SK-N-SH (cell line): ENCODE data around the gene GRPEL2. TPM values are rescaled to one million over a fixed set of nuclear protein-coding genes. Genes with fewer than 3 reads are reported as not detected.

Source experiments
- CTCF ChIA-PET: fragments of 300-600, 350-600 bp; formaldehyde crosslinking; extraction: SDS; loops from one replicate; lab custom pipeline; 2021; lab: Yijun Ruan, JAX
- POLR2A ChIA-PET: fragments of 350-600 bp; sonication (Branson Sonifier 250); formaldehyde crosslinking; extraction: SDS; loops from one replicate; lab custom pipeline; 2020; ENCODE audit warnings: antibody characterized with exemption, inconsistent platforms; lab: Yijun Ruan, JAX
- DNase-seq: peaks from one replicate; pipeline ENCODE4 v3.0.0; 2012
- H2AFZ ChIP-seq: fragments of 200-600 bp; sonication (generic); 2 replicates; pipeline ENCODE4 v1.8.1; 2016; ENCODE audit warnings: antibody characterized with exemption, mild to moderate bottlenecking, low read depth
- H3F3A ChIP-seq: fragments of 200-600 bp; sonication (generic); replicated peaks from 2 replicates; pipeline ENCODE3; 2016; ENCODE audit warnings: antibody characterized with exemption, mild to moderate bottlenecking; ENCODE audit not compliant: insufficient read depth
- H3K27ac ChIP-seq, 2 experiments: fragments of 200-500 bp in 1 of 2; fragments of 200-600 bp in 1 of 2; sonication (Bioruptor generic) in 1 of 2; sonication (generic), shearing (Covaris generic) in 1 of 2; 2 replicates each; pipeline versions ENCODE4 v1.5.1 to v1.6.1; 2014 to 2016; ENCODE audit warnings: low read depth in 2 of 2, inconsistent platforms in 1 of 2, low read length in 1 of 2, mild to moderate bottlenecking in 1 of 2, mixed read lengths in 1 of 2
- H3K27me3 ChIP-seq: fragments of 200-600 bp; sonication (generic), shearing (Covaris generic); 2 replicates; pipeline ENCODE4 v1.6.1; 2016; ENCODE audit warnings: mixed run types; ENCODE audit not compliant: insufficient read depth
- H3K36me3 ChIP-seq, 2 experiments: fragments of 200-500 bp in 1 of 2; fragments of 200-600 bp in 1 of 2; sonication (Bioruptor generic) in 1 of 2; sonication (generic) in 1 of 2; replicated peaks in 1 of 2; 2 replicates each; pipeline versions ENCODE3 to v1.5.1; 2014 to 2016; ENCODE audit warnings: low read length in 1 of 2, mild to moderate bottlenecking in 1 of 2; ENCODE audit not compliant: insufficient read depth in 2 of 2, control insufficient read depth in 1 of 2
- H3K4me1 ChIP-seq, 2 experiments: fragments of 200-500 bp in 1 of 2; fragments of 200-600 bp in 1 of 2; sonication (Bioruptor generic) in 1 of 2; sonication (generic), shearing (Covaris generic) in 1 of 2; 2 replicates each; pipeline versions ENCODE4 v1.5.1 to v1.6.1; 2014 to 2016; ENCODE audit warnings: low read depth in 1 of 2, low read length in 1 of 2, mixed run types in 1 of 2; ENCODE audit not compliant: insufficient read depth in 2 of 2, control insufficient read depth in 1 of 2
- H3K4me2 ChIP-seq: fragments of 200-600 bp; sonication (generic), shearing (Covaris generic); 2 replicates; pipeline ENCODE4 v1.6.1; 2017; ENCODE audit warnings: mixed run types
- H3K4me3 ChIP-seq, 2 experiments: fragments of 200-500 bp in 1 of 2; fragments of 200-600 bp in 1 of 2; sonication (Bioruptor generic) in 1 of 2; sonication (generic), shearing (Covaris generic) in 1 of 2; 2 replicates each; pipeline versions ENCODE4 v1.5.1 to v1.8.1; 2014 to 2016; ENCODE audit warnings: low read depth in 2 of 2, inconsistent platforms in 1 of 2, low read length in 1 of 2, mild to moderate bottlenecking in 1 of 2, mixed read lengths in 1 of 2, moderate library complexity in 1 of 2
- H3K79me2 ChIP-seq: fragments of 200-600 bp; sonication (generic); 2 replicates; pipeline ENCODE4 v1.8.1; 2017; ENCODE audit warnings: mild to moderate bottlenecking; ENCODE audit not compliant: insufficient read depth
- H3K9ac ChIP-seq: fragments of 200-600 bp; sonication (generic); 2 replicates; pipeline ENCODE4 v1.6.1; 2017; ENCODE audit warnings: mixed run types
- H3K9me2 ChIP-seq: fragments of 200-600 bp; sonication (generic); 2 replicates; pipeline ENCODE4 v1.6.1; 2017; ENCODE audit warnings: mixed run types
- H3K9me3 ChIP-seq: fragments of 200-600 bp; sonication (generic); 2 replicates; pipeline ENCODE4 v1.6.1; 2017; ENCODE audit warnings: mixed run types, mild to moderate bottlenecking, moderate library complexity
- H4K20me1 ChIP-seq: fragments of 200-600 bp; sonication (generic); 2 replicates; pipeline ENCODE4 v1.6.1; 2017; ENCODE audit warnings: mild to moderate bottlenecking, mixed run types; ENCODE audit not compliant: insufficient read depth
- CHD2 ChIP-seq: fragments of 150-350 bp; IDR thresholded peaks from 2 replicates; pipeline ENCODE4 v1.6.1; 2018; ENCODE audit warnings: low read length; ENCODE audit not compliant: partially characterized antibody
- CTCF ChIP-seq: fragments of 200-600 bp; sonication (generic); IDR thresholded peaks from 2 replicates; pipeline ENCODE4 v1.6.1; 2017; ENCODE audit warnings: antibody characterized with exemption, mild to moderate bottlenecking, moderate library complexity
- FOSL2 ChIP-seq: IDR thresholded peaks from 2 replicates; pipeline ENCODE4 v1.4.0; 2012; ENCODE audit warnings: low read depth, mild to moderate bottlenecking, moderate library complexity, borderline replicate concordance
- RAD21 ChIP-seq: IDR thresholded peaks from 2 replicates; pipeline ENCODE4 v1.6.1; 2012; ENCODE audit warnings: mild to moderate bottlenecking, low read length
- RFX5 ChIP-seq: IDR thresholded peaks from 2 replicates; pipeline ENCODE4 v1.6.1; 2012; ENCODE audit warnings: mild to moderate bottlenecking, improper control_type of control experiment, low read length
- YY1 ChIP-seq: IDR thresholded peaks from 2 replicates; pipeline ENCODE4 v1.4.0; 2012; ENCODE audit warnings: low read depth, mild to moderate bottlenecking
- WGBS: methylation state at CpG from one replicate; pipeline ENCODE4 v1.1.6; 2017; ENCODE audit warnings: low lambda C conversion rate; 5-methylcytosine and 5-hydroxymethylcytosine counted together
- polyA plus RNA-seq, 3 experiments: library from polyadenylated mRNA; depleted of rRNA; stranded (reverse); fragments of >200 nt; gene quantifications; 2 replicates each; pipeline ENCODE4 v1.2.3, GENCODE V29; 2012
- TF ChIP-seq, protein P1 (sequence below): IDR thresholded peaks from 2 replicates; pipeline ENCODE4 v1.4.0; 2012; ENCODE audit warnings: low read depth, borderline replicate concordance
- TF ChIP-seq, protein P2 (sequence below): fragments of 150-350 bp; IDR thresholded peaks from 2 replicates; pipeline ENCODE4 v1.6.1; 2016; ENCODE audit warnings: mild to moderate bottlenecking, low read depth, low read length
- TF ChIP-seq, protein P3 (sequence below): IDR thresholded peaks from 2 replicates; pipeline ENCODE4 v1.6.1; 2012; ENCODE audit warnings: mild to moderate bottlenecking, low read depth, low read length, moderate library complexity

Gene GRPEL2
- polyA plus RNA-seq, 1 of the 3 experiments (the other 2 are of a cell fraction) = 4.6 TPM

DNA sequence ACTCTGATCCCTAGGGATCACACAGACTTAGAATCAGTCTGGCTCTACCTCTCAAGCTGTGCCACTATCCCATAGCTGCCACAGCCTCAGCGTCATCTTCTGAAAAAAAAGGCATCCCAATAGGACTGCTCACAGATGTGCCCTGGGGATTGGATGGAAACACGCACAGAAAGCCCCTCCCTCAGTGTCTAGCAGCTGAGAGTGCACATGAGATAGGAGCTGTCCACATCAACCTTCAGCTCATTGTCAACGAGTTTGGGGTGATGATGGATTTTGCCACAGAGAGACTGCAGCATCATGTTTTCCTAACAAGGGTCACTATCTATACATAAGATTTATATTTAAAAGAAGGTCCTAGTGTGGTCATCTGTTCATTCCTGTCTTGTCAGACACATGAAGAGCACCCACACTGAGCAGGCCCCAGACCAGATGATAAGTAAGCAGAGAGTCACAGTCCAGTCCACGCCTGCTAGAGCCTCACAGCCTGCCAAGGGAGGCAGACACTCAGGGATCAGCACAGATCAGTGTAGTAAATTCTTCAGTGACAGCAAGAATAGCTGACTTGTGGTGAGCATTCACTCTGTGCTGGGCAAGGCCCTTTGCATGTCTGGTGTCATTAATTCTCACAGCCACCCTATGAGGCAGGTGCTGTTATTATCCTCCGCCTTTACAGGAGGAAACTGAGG, 47.8 kb upstream of the GRPEL2 start:
- no peak overlapping the region; a peak in 1 of 4 replicates for H3K27ac ChIP-seq
- no peaks in the 10 kb centered on the region for H3F3A ChIP-seq
- 89% methylated on average over 5 of the region's 5 CpGs for WGBS
- no peaks in the 10 kb centered on the region for H4K20me1 ChIP-seq
- peaks cover 0 to 6% of the 10 kb centered on the region in 2 experiments; a peak in 1 of 4 replicates for H3K4me1 ChIP-seq
- no peak overlapping the region for H2AFZ ChIP-seq
- H3K79me2 ChIP-seq = no peaks in the 10 kb centered on the region
- TF ChIP-seq FOSL2 = no peak
- no peak for TF ChIP-seq CTCF
- TF ChIP-seq, protein P1, sequence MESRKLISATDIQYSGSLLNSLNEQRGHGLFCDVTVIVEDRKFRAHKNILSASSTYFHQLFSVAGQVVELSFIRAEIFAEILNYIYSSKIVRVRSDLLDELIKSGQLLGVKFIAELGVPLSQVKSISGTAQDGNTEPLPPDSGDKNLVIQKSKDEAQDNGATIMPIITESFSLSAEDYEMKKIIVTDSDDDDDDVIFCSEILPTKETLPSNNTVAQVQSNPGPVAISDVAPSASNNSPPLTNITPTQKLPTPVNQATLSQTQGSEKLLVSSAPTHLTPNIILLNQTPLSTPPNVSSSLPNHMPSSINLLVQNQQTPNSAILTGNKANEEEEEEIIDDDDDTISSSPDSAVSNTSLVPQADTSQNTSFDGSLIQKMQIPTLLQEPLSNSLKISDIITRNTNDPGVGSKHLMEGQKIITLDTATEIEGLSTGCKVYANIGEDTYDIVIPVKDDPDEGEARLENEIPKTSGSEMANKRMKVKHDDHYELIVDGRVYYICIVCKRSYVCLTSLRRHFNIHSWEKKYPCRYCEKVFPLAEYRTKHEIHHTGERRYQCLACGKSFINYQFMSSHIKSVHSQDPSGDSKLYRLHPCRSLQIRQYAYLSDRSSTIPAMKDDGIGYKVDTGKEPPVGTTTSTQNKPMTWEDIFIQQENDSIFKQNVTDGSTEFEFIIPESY = no peak
- TF ChIP-seq CHD2 = no peak
- TF ChIP-seq RAD21 = no peak
- TF ChIP-seq, protein P2, sequence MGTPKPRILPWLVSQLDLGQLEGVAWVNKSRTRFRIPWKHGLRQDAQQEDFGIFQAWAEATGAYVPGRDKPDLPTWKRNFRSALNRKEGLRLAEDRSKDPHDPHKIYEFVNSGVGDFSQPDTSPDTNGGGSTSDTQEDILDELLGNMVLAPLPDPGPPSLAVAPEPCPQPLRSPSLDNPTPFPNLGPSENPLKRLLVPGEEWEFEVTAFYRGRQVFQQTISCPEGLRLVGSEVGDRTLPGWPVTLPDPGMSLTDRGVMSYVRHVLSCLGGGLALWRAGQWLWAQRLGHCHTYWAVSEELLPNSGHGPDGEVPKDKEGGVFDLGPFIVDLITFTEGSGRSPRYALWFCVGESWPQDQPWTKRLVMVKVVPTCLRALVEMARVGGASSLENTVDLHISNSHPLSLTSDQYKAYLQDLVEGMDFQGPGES = no peak
- TF ChIP-seq, protein P3, sequence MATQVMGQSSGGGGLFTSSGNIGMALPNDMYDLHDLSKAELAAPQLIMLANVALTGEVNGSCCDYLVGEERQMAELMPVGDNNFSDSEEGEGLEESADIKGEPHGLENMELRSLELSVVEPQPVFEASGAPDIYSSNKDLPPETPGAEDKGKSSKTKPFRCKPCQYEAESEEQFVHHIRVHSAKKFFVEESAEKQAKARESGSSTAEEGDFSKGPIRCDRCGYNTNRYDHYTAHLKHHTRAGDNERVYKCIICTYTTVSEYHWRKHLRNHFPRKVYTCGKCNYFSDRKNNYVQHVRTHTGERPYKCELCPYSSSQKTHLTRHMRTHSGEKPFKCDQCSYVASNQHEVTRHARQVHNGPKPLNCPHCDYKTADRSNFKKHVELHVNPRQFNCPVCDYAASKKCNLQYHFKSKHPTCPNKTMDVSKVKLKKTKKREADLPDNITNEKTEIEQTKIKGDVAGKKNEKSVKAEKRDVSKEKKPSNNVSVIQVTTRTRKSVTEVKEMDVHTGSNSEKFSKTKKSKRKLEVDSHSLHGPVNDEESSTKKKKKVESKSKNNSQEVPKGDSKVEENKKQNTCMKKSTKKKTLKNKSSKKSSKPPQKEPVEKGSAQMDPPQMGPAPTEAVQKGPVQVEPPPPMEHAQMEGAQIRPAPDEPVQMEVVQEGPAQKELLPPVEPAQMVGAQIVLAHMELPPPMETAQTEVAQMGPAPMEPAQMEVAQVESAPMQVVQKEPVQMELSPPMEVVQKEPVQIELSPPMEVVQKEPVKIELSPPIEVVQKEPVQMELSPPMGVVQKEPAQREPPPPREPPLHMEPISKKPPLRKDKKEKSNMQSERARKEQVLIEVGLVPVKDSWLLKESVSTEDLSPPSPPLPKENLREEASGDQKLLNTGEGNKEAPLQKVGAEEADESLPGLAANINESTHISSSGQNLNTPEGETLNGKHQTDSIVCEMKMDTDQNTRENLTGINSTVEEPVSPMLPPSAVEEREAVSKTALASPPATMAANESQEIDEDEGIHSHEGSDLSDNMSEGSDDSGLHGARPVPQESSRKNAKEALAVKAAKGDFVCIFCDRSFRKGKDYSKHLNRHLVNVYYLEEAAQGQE = no peak
- no peak for TF ChIP-seq RFX5
- no peak for TF ChIP-seq YY1
- H3K36me3 ChIP-seq = no peaks in the 10 kb centered on the region
- no peaks in the 10 kb centered on the region for H3K9me3 ChIP-seq
- DNase-seq = peak; percentile 25
- H3K27me3 ChIP-seq = no peaks in the 10 kb centered on the region
- no peak overlapping the region for H3K9ac ChIP-seq
- ChIA-PET POLR2A (no interaction called here), CTCF (interaction anchor here (0.9 kb wide), 1 partner anchor 20 kb away, joined by 3 read pairs; no protein-coding TSS in a partner anchor)
- H3K9me2 ChIP-seq = no peaks in the 10 kb centered on the region
- no peak overlapping the region for H3K4me3 ChIP-seq
- H3K4me2 ChIP-seq = no peak overlapping the region
